ENCODE results near the gene PARD3B. TPM values are rescaled to one million over a fixed set of nuclear protein-coding genes. Genes with fewer than 3 reads are reported as not detected.

Gene PARD3B
- total and polyA plus RNA-seq, 2 of the 4 experiments (the other 2 are of a cell fraction), result 3.3 to 15.6 TPM

GRCh38 chr2:205145888-205146287 is 600.6 kb downstream of the PARD3B start:
- Histone ChIP-seq H3K27ac (ENCODE audit: insufficient read depth, low read length) (no peak overlapping the region), H3K4ac (ENCODE audit: low read depth, low read length) (no peak overlapping the region), H3K9ac (ENCODE audit: low read depth, low read length) (no peak overlapping the region), H3K56ac (ENCODE audit: extremely low read depth, insufficient read depth, low read length) (no peak overlapping the region), H3K9me3 (ENCODE audit: control insufficient read depth, insufficient read depth, low read length) (peaks cover 2% of the 10 kb centered on the region; the same call in 1 of the 2 replicates), H3K18ac (ENCODE audit: low read depth, low read length) (no peak overlapping the region), H3K36me3 (ENCODE audit: control insufficient read depth, insufficient read depth, low read length) (no peaks in the 10 kb centered on the region), H3K4me2 (ENCODE audit: low read depth, low read length) (no peak overlapping the region), H3K27me3 (ENCODE audit: control insufficient read depth, insufficient read depth, low read length) (no peaks in the 10 kb centered on the region), H3K14ac (replicated peaks; ENCODE audit: low read depth, low read length) (no peak overlapping the region), H2AK5ac (ENCODE audit: low read depth, low read length) (no peak overlapping the region), H3K79me1 (ENCODE audit: low read depth in 1 of 2, low read length in 2 of 2) (no peaks in the 10 kb centered on the region; a peak in 1 of 4 replicates), H3K4me3 (ENCODE audit: insufficient read depth, low read depth, low read length) (no peak overlapping the region), H3K4me1 (ENCODE audit: control insufficient read depth, insufficient read depth, low read length) (no peaks in the 10 kb centered on the region), H2BK120ac (ENCODE audit: low read depth, low read length) (no peak overlapping the region), H4K8ac (ENCODE audit: low read depth in 2 of 2, low read length in 2 of 2) (no peak overlapping the region), H2BK5ac (ENCODE audit: low read depth, low read length, poor library complexity, severe bottlenecking) (no peak overlapping the region), H2BK15ac (ENCODE audit: low read depth, low read length) (no peak overlapping the region), H4K5ac (ENCODE audit: low read depth, low read length) (no peak overlapping the region), H2AK9ac (replicated peaks; ENCODE audit: low read depth, low read length, poor library complexity) (no peak overlapping the region), H3K9me1 (ENCODE audit: insufficient read depth, low read length) (no peaks in the 10 kb centered on the region; the same call in 1 of the 2 replicates), H2AFZ (replicated peaks; ENCODE audit: low read length, poor library complexity) (no peak overlapping the region), H4K20me1 (ENCODE audit: insufficient read depth, low read length) (no peaks in the 10 kb centered on the region), H3K23ac (ENCODE audit: low read depth, low read length) (no peak overlapping the region), H4K91ac (ENCODE audit: insufficient read depth, low read depth, low read length) (no peak overlapping the region), H2BK20ac (ENCODE audit: low read depth, low read length) (no peak overlapping the region)
- no peak for TF ChIP-seq CTCF (conservative IDR thresholded peaks at IDR 0.05; ENCODE audit: low read depth, low read length)
- TF ChIP-seq USF2 (IDR thresholded peaks at IDR 0.05; ENCODE audit: low read depth, low read length), result no peak
- TF ChIP-seq NFE2L2 (IDR thresholded peaks at IDR 0.05; ENCODE audit: low read depth, low read length), result no peak
- TF ChIP-seq RCOR1 (IDR thresholded peaks at IDR 0.05; ENCODE audit: insufficient replicate concordance, low read length), result no peak
- TF ChIP-seq RAD21 (IDR thresholded peaks at IDR 0.05; ENCODE audit: low read length), result no peak
- no peak for TF ChIP-seq MXI1 (IDR thresholded peaks at IDR 0.05; ENCODE audit: borderline replicate concordance, low read depth, low read length)
- TF ChIP-seq MAZ (IDR thresholded peaks at IDR 0.05; ENCODE audit: borderline replicate concordance, low read depth, low read length), result no peak
- intact Hi-C loops (cut with micrococcal nuclease) (no loop called here), in situ Hi-C loops (cut with MboI; ENCODE audit: low sequenced_read_pairs) (no loop called here), dilution Hi-C loops (cut with HindIII; ENCODE audit: low sequenced_read_pairs, unreplicated experiment) (no loop called here)
- no peak for ATAC-seq (ENCODE audit: low read depth)
- WGBS, 2 experiments (ENCODE audit: extremely low coverage in 2 of 2, insufficient read length in 1 of 2), result no CpG with 5 or more reads among the region's 6 CpGs
- DNase-seq, result no peak
- ChIA-PET CTCF (no interaction called here), POLR2A (ENCODE audit: unreplicated experiment) (no interaction called here)
- no TSS peak for BruUV-seq (replicated peaks)
